Choroid plexus epithelial cell (primary cell): Measurements from ENCODE around the gene INSC.

Experiments
- DNase-seq: peaks from one replicate; pipeline ENCODE4 v3.0.0-alpha.2; 2010; ENCODE audit warnings: low read depth
- H3K4me3 ChIP-seq: 2 replicates; pipeline ENCODE4 v1.5.1; 2011; ENCODE audit warnings: low read depth, mild to moderate bottlenecking, control low read depth, low read length, moderate library complexity
- TF ChIP-seq, protein P1 (sequence below): conservative IDR thresholded peaks from 2 replicates; pipeline ENCODE4 v1.5.1; 2011; ENCODE audit warnings: low read depth, mild to moderate bottlenecking, control low read depth, inconsistent platforms, low read length, moderate library complexity

Gene INSC

DNA sequence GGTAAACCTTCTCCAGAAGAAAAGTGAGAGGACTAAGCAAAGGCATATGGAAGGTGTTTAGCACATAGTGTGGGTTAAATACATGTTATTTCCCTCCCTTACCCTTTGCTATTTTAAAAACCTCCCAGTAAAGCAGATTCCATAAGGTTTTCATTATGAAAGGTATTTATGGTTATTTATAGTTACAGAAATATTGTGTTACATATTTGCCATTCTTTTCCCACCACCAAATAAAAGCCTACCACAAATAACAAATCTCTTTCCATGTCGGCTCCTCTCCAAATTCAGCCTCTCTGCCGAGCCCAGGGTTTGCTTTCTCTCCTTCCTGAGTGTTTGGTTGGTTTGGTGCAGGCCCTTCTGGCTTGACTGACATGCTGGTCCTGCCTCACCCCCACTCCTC is 64.4 kb downstream of the INSC start:
- TF ChIP-seq, protein P1, sequence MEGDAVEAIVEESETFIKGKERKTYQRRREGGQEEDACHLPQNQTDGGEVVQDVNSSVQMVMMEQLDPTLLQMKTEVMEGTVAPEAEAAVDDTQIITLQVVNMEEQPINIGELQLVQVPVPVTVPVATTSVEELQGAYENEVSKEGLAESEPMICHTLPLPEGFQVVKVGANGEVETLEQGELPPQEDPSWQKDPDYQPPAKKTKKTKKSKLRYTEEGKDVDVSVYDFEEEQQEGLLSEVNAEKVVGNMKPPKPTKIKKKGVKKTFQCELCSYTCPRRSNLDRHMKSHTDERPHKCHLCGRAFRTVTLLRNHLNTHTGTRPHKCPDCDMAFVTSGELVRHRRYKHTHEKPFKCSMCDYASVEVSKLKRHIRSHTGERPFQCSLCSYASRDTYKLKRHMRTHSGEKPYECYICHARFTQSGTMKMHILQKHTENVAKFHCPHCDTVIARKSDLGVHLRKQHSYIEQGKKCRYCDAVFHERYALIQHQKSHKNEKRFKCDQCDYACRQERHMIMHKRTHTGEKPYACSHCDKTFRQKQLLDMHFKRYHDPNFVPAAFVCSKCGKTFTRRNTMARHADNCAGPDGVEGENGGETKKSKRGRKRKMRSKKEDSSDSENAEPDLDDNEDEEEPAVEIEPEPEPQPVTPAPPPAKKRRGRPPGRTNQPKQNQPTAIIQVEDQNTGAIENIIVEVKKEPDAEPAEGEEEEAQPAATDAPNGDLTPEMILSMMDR, result no peak

DNA sequence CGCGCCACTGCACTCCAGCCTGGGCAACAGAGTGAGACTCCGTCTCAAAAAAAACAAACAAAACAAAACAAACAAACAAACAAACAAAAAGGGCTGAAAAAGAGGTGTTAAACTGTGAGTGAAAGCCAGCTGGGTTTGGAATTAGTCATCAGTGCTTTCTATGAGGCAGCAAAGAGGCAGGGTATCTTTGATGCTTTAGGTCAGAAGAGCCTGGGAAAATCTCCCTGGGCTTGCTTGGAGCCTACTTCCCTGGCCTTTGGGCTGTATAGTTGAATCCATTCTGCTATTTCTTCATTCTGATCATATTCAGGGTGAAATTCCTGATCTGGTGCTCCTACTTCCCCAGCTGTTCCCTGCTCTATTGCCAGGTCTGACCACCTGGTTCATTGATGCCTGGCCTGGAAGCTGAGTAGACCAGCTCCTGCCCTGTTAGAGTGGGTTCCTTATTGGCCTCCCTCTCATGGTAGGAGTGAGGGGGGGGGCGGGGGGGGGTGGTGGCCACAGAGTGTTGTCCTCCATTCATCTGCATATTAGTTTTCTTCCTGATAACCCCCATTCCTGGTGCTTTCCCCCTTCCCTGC is 65.6 kb downstream of the INSC start:
- DNase-seq, result peak; percentile 28
- H3K4me3 ChIP-seq, result no peak overlapping the region
- TF ChIP-seq, protein P1, result no peak

More for the DNA sequence above, 64.4 kb downstream of the INSC start:
- H3K4me3 ChIP-seq, result no peak overlapping the region
- DNase-seq, result peak; percentile 58

DNA sequence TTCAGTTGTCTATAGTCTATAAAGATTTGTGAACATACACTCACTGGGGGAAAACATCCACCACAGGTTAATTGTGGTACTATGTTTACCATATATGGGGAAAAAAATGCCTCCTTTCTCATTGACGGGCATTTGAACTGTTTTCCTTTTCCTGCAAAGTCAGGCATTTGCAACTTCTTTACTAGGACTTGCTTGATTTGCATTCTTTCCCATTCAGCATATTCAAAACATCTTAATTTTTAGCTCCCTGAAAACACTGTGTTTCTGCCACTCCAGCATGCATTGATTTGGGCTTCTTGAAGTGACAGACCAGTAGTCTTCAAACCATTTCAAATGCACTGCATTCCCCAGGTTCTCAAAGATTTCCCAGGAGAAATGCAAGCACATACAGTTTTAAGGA is 67.6 kb downstream of the INSC start:
- no peak for DNase-seq
- TF ChIP-seq, protein P1, result no peak
- H3K4me3 ChIP-seq, result no peak overlapping the region

DNA sequence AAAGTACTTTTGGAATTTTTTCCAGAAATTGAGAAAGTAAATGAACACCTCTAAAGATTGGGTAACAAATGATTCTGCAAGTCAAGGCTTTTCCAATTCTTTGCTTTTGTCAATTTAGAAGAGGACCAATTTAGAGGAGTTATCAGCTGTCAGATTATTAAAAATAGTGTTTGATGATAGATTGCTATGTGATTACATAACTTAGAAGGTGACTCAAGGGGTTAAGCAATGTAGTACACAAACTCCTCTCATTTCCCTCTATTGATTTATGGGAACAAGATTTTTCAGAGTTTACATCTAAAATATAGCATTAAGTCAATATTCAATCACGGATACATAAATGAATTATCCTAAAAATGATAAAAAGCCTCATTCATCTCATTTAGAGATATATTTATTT is 70.3 kb downstream of the INSC start:
- TF ChIP-seq, protein P1, result no peak
- DNase-seq, result no peak
- H3K4me3 ChIP-seq, result no peak overlapping the region

DNA sequence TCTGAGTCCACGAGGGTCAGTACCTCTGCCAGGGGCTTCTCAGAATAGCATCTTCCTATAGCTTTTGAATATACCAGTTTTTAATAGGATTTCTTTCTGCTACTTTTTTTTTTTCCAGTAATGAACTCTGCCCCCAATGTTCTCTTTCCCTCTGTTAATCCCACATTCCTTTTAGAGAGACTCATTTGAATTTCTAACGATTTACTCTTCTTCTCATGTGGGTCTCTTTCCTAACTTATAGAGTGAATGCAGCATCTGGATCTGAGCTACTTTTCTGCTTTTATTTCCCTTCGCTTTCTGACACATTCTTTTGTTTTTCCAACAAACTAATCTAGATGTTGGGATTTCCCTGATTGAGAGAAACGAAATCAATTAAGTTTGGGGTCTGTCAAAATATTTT is 71.4 kb downstream of the INSC start:
- no peak for DNase-seq
- TF ChIP-seq, protein P1, result no peak

DNA sequence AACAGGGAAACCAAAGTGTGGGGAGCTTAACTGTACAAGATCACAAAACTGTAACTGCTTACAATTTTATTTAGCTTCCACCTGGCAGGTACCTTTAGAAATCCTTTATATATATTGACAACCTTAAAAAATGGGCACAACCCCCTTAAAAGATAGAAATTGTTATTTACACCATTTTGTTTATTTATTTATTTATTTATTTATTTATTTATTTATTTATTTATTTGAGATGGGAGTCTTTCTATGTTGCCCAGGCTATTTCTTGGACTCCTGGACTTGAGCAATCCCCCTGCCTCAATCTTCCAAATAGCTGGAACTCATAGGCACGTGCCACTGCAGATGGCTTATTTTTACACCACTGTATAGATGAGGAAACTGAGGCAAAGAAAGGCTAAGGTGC is 74.5 kb downstream of the INSC start:
- no peak for DNase-seq
- TF ChIP-seq, protein P1, result no peak
- H3K4me3 ChIP-seq, result no peak overlapping the region

More for the DNA sequence above, 71.4 kb downstream of the INSC start:
- H3K4me3 ChIP-seq, result no peak overlapping the region

- peak; percentile 62 for DNase-seq
- TF ChIP-seq, protein P1, result no peak
- no peak overlapping the region for H3K4me3 ChIP-seq
Measured at GRCh38 chr11:15189641-15190365, 75.1 kb downstream of the INSC start.
